Measurements from ENCODE around the gene CABLES1.

Gene CABLES1

DNA sequence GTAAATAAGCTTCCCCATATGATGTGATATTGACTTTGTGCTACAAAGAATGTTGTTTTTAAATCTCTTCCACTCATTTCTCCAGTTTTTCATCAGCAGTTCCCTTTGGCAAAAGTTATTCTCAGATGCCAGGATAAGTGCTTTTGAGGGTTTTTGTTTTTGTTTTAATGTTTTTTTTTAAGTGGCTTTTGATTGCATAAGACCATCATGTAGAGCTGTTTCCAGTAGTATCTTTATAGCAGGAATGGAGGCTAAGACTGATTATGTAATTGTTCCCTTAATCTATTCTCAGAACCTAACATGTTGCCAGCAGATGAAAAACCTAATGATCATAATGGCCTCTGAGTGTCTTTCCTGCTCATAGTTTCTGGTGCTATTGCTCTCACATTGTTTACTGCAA, 77.9 kb downstream of the CABLES1 start:
- Histone ChIP-seq H3K27me3 (ENCODE audit: insufficient read depth, low read length) (no peaks in the 10 kb centered on the region), H4K20me1 (ENCODE audit: insufficient read depth, low read length) (no peaks in the 10 kb centered on the region), H3F3A (ENCODE audit: insufficient read depth, low read length) (no peaks in the 10 kb centered on the region), H3K4me3 (ENCODE audit: low read depth, low read length, poor library complexity, severe bottlenecking) (no peak overlapping the region), H3K79me2 (ENCODE audit: insufficient read depth, low read length) (no peaks in the 10 kb centered on the region), H3K4me2 (ENCODE audit: low read length) (no peak overlapping the region), H2AFZ (ENCODE audit: low read length) (no peak overlapping the region), H3K9me2 (ENCODE audit: low read depth, low read length) (no peaks in the 10 kb centered on the region), H3K27ac (ENCODE audit: low read depth, low read length, poor library complexity, severe bottlenecking) (no peak overlapping the region), H3K9ac (ENCODE audit: low read length) (no peak overlapping the region), H3K4me1 (ENCODE audit: insufficient read depth, low read length, severe bottlenecking) (peaks cover 15% of the 10 kb centered on the region), H3K36me3 (ENCODE audit: insufficient read depth, low read length) (no peaks in the 10 kb centered on the region), H3K9me3 (ENCODE audit: low read length) (no peaks in the 10 kb centered on the region)
- TF ChIP-seq, protein P1, sequence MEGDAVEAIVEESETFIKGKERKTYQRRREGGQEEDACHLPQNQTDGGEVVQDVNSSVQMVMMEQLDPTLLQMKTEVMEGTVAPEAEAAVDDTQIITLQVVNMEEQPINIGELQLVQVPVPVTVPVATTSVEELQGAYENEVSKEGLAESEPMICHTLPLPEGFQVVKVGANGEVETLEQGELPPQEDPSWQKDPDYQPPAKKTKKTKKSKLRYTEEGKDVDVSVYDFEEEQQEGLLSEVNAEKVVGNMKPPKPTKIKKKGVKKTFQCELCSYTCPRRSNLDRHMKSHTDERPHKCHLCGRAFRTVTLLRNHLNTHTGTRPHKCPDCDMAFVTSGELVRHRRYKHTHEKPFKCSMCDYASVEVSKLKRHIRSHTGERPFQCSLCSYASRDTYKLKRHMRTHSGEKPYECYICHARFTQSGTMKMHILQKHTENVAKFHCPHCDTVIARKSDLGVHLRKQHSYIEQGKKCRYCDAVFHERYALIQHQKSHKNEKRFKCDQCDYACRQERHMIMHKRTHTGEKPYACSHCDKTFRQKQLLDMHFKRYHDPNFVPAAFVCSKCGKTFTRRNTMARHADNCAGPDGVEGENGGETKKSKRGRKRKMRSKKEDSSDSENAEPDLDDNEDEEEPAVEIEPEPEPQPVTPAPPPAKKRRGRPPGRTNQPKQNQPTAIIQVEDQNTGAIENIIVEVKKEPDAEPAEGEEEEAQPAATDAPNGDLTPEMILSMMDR (IDR thresholded peaks at IDR 0.05; ENCODE audit: low read length), result no peak
- TF ChIP-seq EZH2 (IDR thresholded peaks at IDR 0.05; ENCODE audit: borderline replicate concordance, low read length), result no peak

DNA sequence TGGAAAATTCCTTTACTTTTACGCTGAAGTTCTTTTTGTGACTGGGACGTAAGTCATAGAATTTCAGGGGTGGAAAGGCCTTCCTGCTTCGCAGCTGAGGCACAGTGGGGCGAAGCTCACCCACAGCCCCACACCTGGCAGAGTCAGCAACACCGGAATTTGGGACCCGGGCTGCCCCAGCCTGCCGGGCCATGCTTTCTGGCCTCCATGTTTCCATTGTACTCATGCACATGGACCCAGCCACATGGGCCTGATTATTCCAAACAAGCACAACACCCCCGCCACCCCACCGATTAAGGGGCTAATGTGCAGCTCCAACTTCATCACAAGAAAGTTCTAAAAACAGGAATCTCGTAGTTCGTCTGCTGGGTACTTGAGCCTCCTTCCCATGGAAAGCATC, 82.5 kb downstream of the CABLES1 start:
- no peak overlapping the region for H3K4me3 ChIP-seq (ENCODE audit: low read depth, low read length, poor library complexity, severe bottlenecking)
- H3K36me3 ChIP-seq (ENCODE audit: insufficient read depth, low read length), result no peaks in the 10 kb centered on the region
- H4K20me1 ChIP-seq (ENCODE audit: insufficient read depth, low read length), result no peaks in the 10 kb centered on the region
- H3K9me3 ChIP-seq (ENCODE audit: low read length), result no peaks in the 10 kb centered on the region
- no peaks in the 10 kb centered on the region for H3F3A ChIP-seq (ENCODE audit: insufficient read depth, low read length)
- H3K9ac ChIP-seq (ENCODE audit: low read length), result no peak overlapping the region
- H3K4me1 ChIP-seq (ENCODE audit: insufficient read depth, low read length, severe bottlenecking), result peaks cover 25% of the 10 kb centered on the region
- TF ChIP-seq, protein P1 (IDR thresholded peaks at IDR 0.05; ENCODE audit: low read length), result no peak
- TF ChIP-seq EZH2 (IDR thresholded peaks at IDR 0.05; ENCODE audit: borderline replicate concordance, low read length), result no peak
- H3K27ac ChIP-seq (ENCODE audit: low read depth, low read length, poor library complexity, severe bottlenecking), result no peak overlapping the region
- H3K79me2 ChIP-seq (ENCODE audit: insufficient read depth, low read length), result no peaks in the 10 kb centered on the region
- no peaks in the 10 kb centered on the region for H3K9me2 ChIP-seq (ENCODE audit: low read depth, low read length)
- no peak overlapping the region for H3K4me2 ChIP-seq (ENCODE audit: low read length)
- H3K27me3 ChIP-seq (ENCODE audit: insufficient read depth, low read length), result no peaks in the 10 kb centered on the region
- no peak overlapping the region for H2AFZ ChIP-seq (ENCODE audit: low read length)

DNA sequence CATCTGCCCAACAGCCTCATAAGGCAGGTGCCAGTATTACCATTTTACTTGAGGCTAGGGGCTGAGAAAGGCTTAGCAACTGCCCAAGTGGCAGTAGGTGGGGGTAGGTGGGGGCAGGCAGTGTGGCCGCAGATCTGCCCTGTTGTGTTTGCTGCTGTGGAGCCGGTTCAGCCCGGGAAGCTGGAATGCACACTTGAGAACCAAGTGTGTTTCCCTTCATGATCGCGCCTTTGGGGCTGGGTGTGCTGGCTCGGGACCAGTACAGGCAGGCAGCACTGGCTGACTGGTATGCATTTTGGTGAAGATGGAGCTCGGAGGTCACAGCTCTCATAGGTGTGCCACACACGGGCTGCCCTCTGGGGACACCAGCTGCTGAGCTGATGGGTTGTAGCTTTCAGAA, 85.1 kb downstream of the CABLES1 start:
- Histone ChIP-seq H3K4me1 (ENCODE audit: insufficient read depth, low read length, severe bottlenecking) (peaks cover 44% of the 10 kb centered on the region), H3K4me2 (ENCODE audit: low read length) (no peak overlapping the region), H3K79me2 (ENCODE audit: insufficient read depth, low read length) (no peaks in the 10 kb centered on the region), H3K36me3 (ENCODE audit: insufficient read depth, low read length) (no peaks in the 10 kb centered on the region), H3K4me3 (ENCODE audit: low read depth, low read length, poor library complexity, severe bottlenecking) (no peak overlapping the region), H3K9me2 (ENCODE audit: low read depth, low read length) (no peaks in the 10 kb centered on the region), H3K9ac (ENCODE audit: low read length) (no peak overlapping the region), H4K20me1 (ENCODE audit: insufficient read depth, low read length) (no peaks in the 10 kb centered on the region), H3K9me3 (ENCODE audit: low read length) (no peaks in the 10 kb centered on the region), H3K27ac (ENCODE audit: low read depth, low read length, poor library complexity, severe bottlenecking) (no peak overlapping the region), H2AFZ (ENCODE audit: low read length) (no peak overlapping the region), H3F3A (ENCODE audit: insufficient read depth, low read length) (no peaks in the 10 kb centered on the region), H3K27me3 (ENCODE audit: insufficient read depth, low read length) (no peaks in the 10 kb centered on the region)
- TF ChIP-seq, protein P1 (IDR thresholded peaks at IDR 0.05; ENCODE audit: low read length), result no peak
- no peak for TF ChIP-seq EZH2 (IDR thresholded peaks at IDR 0.05; ENCODE audit: borderline replicate concordance, low read length)

Data from OCI-LY1 (cell line).